ENCODE measurements around the gene ODF2L.
"Not testable (repeated sequence)": the region's sequence is repeated elsewhere in the genome, so short reads cannot be mapped to it uniquely, and the experiment has no call there.

The ODF2L gene

GRCh38 chr1:86382878-86383277 is 13.2 kb downstream of the ODF2L start:
- DNase-seq = no peak

- DNase-seq = no peak
Observed at GRCh38 chr1:86381223-86381622, 14.9 kb downstream of the ODF2L start.

- DNase-seq = no peak
Observed at GRCh38 chr1:86380257-86380861, 15.8 kb downstream of the ODF2L start.

- DNase-seq = no peak
Observed at GRCh38 chr1:86378813-86379212, 17.3 kb downstream of the ODF2L start.

- no peak for DNase-seq
Observed at GRCh38 chr1:86377341-86377740, 18.8 kb downstream of the ODF2L start.

GRCh38 chr1:86375688-86376087 is 20.4 kb downstream of the ODF2L start:
- DNase-seq = no peak

GRCh38 chr1:86370601-86371022 is 25.5 kb downstream of the ODF2L start:
- DNase-seq = no peak

GRCh38 chr1:86365896-86366295 is 30.2 kb downstream of the ODF2L start:
- DNase-seq = no peak

GRCh38 chr1:86362807-86363206 is 33.3 kb downstream of the ODF2L start:
- DNase-seq = no peak

- DNase-seq = no peak
Observed at GRCh38 chr1:86357796-86358195, 38.3 kb downstream of the ODF2L start.

GRCh38 chr1:86356247-86356646 is 39.9 kb downstream of the ODF2L start:
- no peak for DNase-seq

- DNase-seq = no peak
Observed at GRCh38 chr1:86352086-86352485, 44.0 kb downstream of the ODF2L start.

- DNase-seq = not testable (repeated sequence)
Observed at GRCh38 chr1:86350230-86350629, 45.9 kb downstream of the ODF2L start.

- DNase-seq = no peak
Observed at GRCh38 chr1:86346388-86346787, 49.7 kb downstream of the ODF2L start.

GRCh38 chr1:86345042-86345441 is 51.1 kb downstream of the ODF2L start:
- no peak for DNase-seq

GRCh38 chr1:86339906-86340305 is 56.2 kb downstream of the ODF2L start:
- DNase-seq = no peak

- DNase-seq = no peak
Observed at GRCh38 chr1:86339014-86339812, 56.9 kb downstream of the ODF2L start.

GRCh38 chr1:86335916-86336315 is 60.2 kb downstream of the ODF2L start:
- DNase-seq = no peak

GRCh38 chr1:86325264-86325663 is 70.9 kb downstream of the ODF2L start:
- DNase-seq = no peak

GRCh38 chr1:86324130-86324822 is 71.8 kb downstream of the ODF2L start:
- DNase-seq = no peak

GRCh38 chr1:86322241-86322640 is 73.9 kb downstream of the ODF2L start:
- DNase-seq = no peak

GRCh38 chr1:86318436-86318835 is 77.7 kb downstream of the ODF2L start:
- no peak for DNase-seq

GRCh38 chr1:86317926-86318325 is 78.2 kb downstream of the ODF2L start:
- DNase-seq = no peak

GRCh38 chr1:86305731-86306130 is 90.4 kb downstream of the ODF2L start:
- DNase-seq = no peak
